Activated CD8-positive, alpha-beta memory T cell treated with anti-CD3 and anti-CD28 coated beads for 36 hours (primary cell): ENCODE measurements around the gene GOLGA1. TPM values are rescaled to one million over a fixed set of nuclear protein-coding genes. Genes with fewer than 3 reads are reported as not detected.
"Not testable (repeated sequence)": the region's sequence is repeated elsewhere in the genome, so short reads cannot be mapped to it uniquely, and the experiment has no call there.

Source experiments
- CTCF ChIA-PET: fragments of 350-600 bp; sonication (Branson Sonifier 250); formaldehyde crosslinking; loops from one replicate; lab custom pipeline; 2021; ENCODE audit warnings: antibody characterized with exemption; lab: Charles Lee
- POLR2A ChIA-PET: fragments of 350-600 bp; sonication (Branson Sonifier 250); formaldehyde crosslinking; loops from one replicate; lab custom pipeline; 2021; ENCODE audit warnings: antibody characterized with exemption; lab: Charles Lee
- total RNA-seq, 2 experiments: library from RNA; stranded (reverse); gene quantifications; one replicate each; pipeline ENCODE4 v1.2.3, GENCODE V29; 2021

The GOLGA1 gene
- total RNA-seq, 2 experiments from 2014 or later = 14.7 to 16.3 TPM

- CTCF ChIA-PET = interaction anchor here (1.9 to 19.3 kb wide), 2 partner anchors 39 to 81 kb away, joined by 5 to 346 read pairs; partner anchors contain the start of genes NR6A1 and OLFML2A
- POLR2A ChIA-PET = interaction anchor here (0.5 to 2.0 kb wide), 3 partner anchors 13 to 91 kb away, joined by 3 to 7 read pairs (median 4); no protein-coding TSS in a partner anchor
Observed at GRCh38 chr9:124855566-124855943, 85.3 kb downstream of the GOLGA1 start.

- ChIA-PET CTCF (interaction anchor here (0.6 to 19.3 kb wide), 5 partner anchors 18 to 1666 kb away, joined by 5 to 346 read pairs (median 16); partner anchors contain the start of genes NR6A1 and OLFML2A), POLR2A (interaction anchor here (0.6 to 2.0 kb wide), 2 partner anchors 14 to 174 kb away, joined by 4 to 7 read pairs; no protein-coding TSS in a partner anchor)
Observed at GRCh38 chr9:124854822-124855221, 86.1 kb downstream of the GOLGA1 start.

GRCh38 chr9:124854161-124854560 lies 86.7 kb downstream of the GOLGA1 start:
- CTCF ChIA-PET = interaction anchor here (1.0 to 19.3 kb wide), 12 partner anchors 9 to 297 kb away, joined by 3 to 346 read pairs (median 8); partner anchors contain the start of genes NR6A1 and OLFML2A
- POLR2A ChIA-PET = interaction anchor here (1.4 to 2.0 kb wide), 2 partner anchors 15 to 81 kb away, joined by 3 to 7 read pairs; no protein-coding TSS in a partner anchor

- CTCF ChIA-PET = interaction anchor here (0.6 to 19.3 kb wide), 22 partner anchors 8 to 384 kb away, joined by 3 to 346 read pairs (median 4); partner anchors contain the start of genes NR6A1 and OLFML2A
Observed at GRCh38 chr9:124853605-124854143, 87.2 kb downstream of the GOLGA1 start.

GRCh38 chr9:124852829-124853531 lies 87.9 kb downstream of the GOLGA1 start, which contains the start of gene WDR38:
Gene WDR38, plus strand, starts transcription at chr9:124853460. Its CDS starts 72 bp downstream, at chr9:124853532.
- ChIA-PET POLR2A (interaction anchor here (0.6 to 1.4 kb wide), 5 partner anchors 9 to 388 kb away, joined by 3 to 7 read pairs (median 4); partner anchors contain the start of genes ARPC5L and HSPA5), CTCF (interaction anchor here (0.6 to 19.3 kb wide), 29 partner anchors 8 to 385 kb away, joined by 3 to 346 read pairs (median 4); partner anchors contain the start of genes NR6A1 and OLFML2A)

More at GRCh38 chr9:124853605-124854143, 87.2 kb downstream of the GOLGA1 start:
- POLR2A ChIA-PET = interaction anchor here (1.0 to 1.4 kb wide), 3 partner anchors 9 to 388 kb away, joined by 3 to 4 read pairs (median 4); partner anchors contain the start of genes ARPC5L and HSPA5

GRCh38 chr9:124852121-124852828 lies 88.6 kb downstream of the GOLGA1 start:
- POLR2A ChIA-PET = interaction anchor here (0.6 to 1.0 kb wide), 4 partner anchors 10 to 517 kb away, joined by 3 to 4 read pairs (median 4); partner anchors contain the start of genes ARPC5L and HSPA5
- CTCF ChIA-PET = interaction anchor here (0.7 to 19.3 kb wide), 19 partner anchors 10 to 386 kb away, joined by 3 to 346 read pairs (median 5); partner anchors contain the start of genes NR6A1 and OLFML2A

GRCh38 chr9:124849801-124850200 lies 91.1 kb downstream of the GOLGA1 start:
- CTCF ChIA-PET = interaction anchor here (19.3 kb wide), 1 partner anchor 75 kb away, joined by 346 read pairs; the partner anchor contains the start of genes NR6A1 and OLFML2A
- POLR2A ChIA-PET = no interaction called here

GRCh38 chr9:124846969-124847368 lies 93.9 kb downstream of the GOLGA1 start:
- ChIA-PET POLR2A (no interaction called here), CTCF (interaction anchor here (0.9 to 19.3 kb wide), 2 partner anchors 9 to 73 kb away, joined by 3 to 346 read pairs; partner anchors contain the start of genes NR6A1 and OLFML2A)

GRCh38 chr9:124846467-124846866 lies 94.4 kb downstream of the GOLGA1 start:
- CTCF ChIA-PET = interaction anchor here (0.9 to 19.3 kb wide), 2 partner anchors 10 to 72 kb away, joined by 3 to 346 read pairs; partner anchors contain the start of genes NR6A1 and OLFML2A
- POLR2A ChIA-PET = not testable (repeated sequence)

GRCh38 chr9:124844291-124844690 lies 96.6 kb downstream of the GOLGA1 start:
- CTCF ChIA-PET = interaction anchor here (19.3 kb wide), 1 partner anchor 70 kb away, joined by 346 read pairs; the partner anchor contains the start of genes NR6A1 and OLFML2A

GRCh38 chr9:124843456-124844034 lies 97.3 kb downstream of the GOLGA1 start:
- ChIA-PET POLR2A (no interaction called here), CTCF (no interaction called here)

More at GRCh38 chr9:124844291-124844690, 96.6 kb downstream of the GOLGA1 start:
- POLR2A ChIA-PET = no interaction called here

- POLR2A ChIA-PET = no interaction called here
Observed at GRCh38 chr9:124841075-124841821, 99.6 kb downstream of the GOLGA1 start.

GRCh38 chr9:124840300-124840833 lies 100.5 kb downstream of the GOLGA1 start:
- POLR2A ChIA-PET = no interaction called here
- CTCF ChIA-PET = interaction anchor here (1.3 to 4.1 kb wide), 3 partner anchors 12 to 61 kb away, joined by 4 to 21 read pairs (median 6); partner anchors contain the start of gene WDR38

More at GRCh38 chr9:124841075-124841821, 99.6 kb downstream of the GOLGA1 start:
- CTCF ChIA-PET = interaction anchor here (1.3 to 4.1 kb wide), 3 partner anchors 12 to 62 kb away, joined by 4 to 21 read pairs (median 6); partner anchors contain the start of gene WDR38

GRCh38 chr9:124839612-124840299 lies 101.1 kb downstream of the GOLGA1 start:
- CTCF ChIA-PET = interaction anchor here (4.1 kb wide), 1 partner anchor 13 kb away, joined by 21 read pairs; the partner anchor contains the start of gene WDR38
- POLR2A ChIA-PET = no interaction called here

GRCh38 chr9:124838567-124839275 lies 102.2 kb downstream of the GOLGA1 start:
- POLR2A ChIA-PET = not testable (repeated sequence)
- CTCF ChIA-PET = interaction anchor here (4.1 kb wide), 1 partner anchor 14 kb away, joined by 21 read pairs; the partner anchor contains the start of gene WDR38
